Transverse colon (tissue), 4 donors: Measurements from ENCODE around the gene TMEM164. TPM values are rescaled to one million over a fixed set of nuclear protein-coding genes. Genes with fewer than 3 reads are reported as not detected.

Experiments
- DNase-seq: peaks from one replicate; pipeline ENCODE4 v3.0.0-alpha.2; 2019
- H3K27ac ChIP-seq, 4 donors: fragments of 200-600 bp; sonication (generic); 2 replicates each; pipeline ENCODE4 v1.5.1; 2016 to 2018; ENCODE audit warnings: inconsistent platforms in 4 of 4
- H3K27me3 ChIP-seq: fragments of 200-600 bp; sonication (generic); 2 replicates; pipeline ENCODE4 v1.5.1; 2017; ENCODE audit warnings: inconsistent platforms
- H3K36me3 ChIP-seq, 4 donors: fragments of 200-600 bp; sonication (generic); 2 replicates each; pipeline ENCODE4 v1.5.1; 2017 to 2019; ENCODE audit warnings: inconsistent platforms in 4 of 4
- H3K4me1 ChIP-seq, 4 donors: fragments of 200-600 bp; sonication (generic); 2 replicates each; pipeline ENCODE4 v1.5.1; 2017 to 2020; ENCODE audit warnings: inconsistent platforms in 4 of 4
- H3K4me3 ChIP-seq, 4 donors: fragments of 200-600 bp; sonication (generic); 1 replicate in 1 of 4; 2 replicates in 3 of 4; pipeline versions ENCODE4 v1.5.1 to v1.6.1; 2017 to 2019; ENCODE audit warnings: inconsistent platforms in 4 of 4
- H3K9me3 ChIP-seq, 2 donors: fragments of 200-600 bp; sonication (generic); 2 replicates each; pipeline ENCODE4 v1.5.1; 2017 to 2019; ENCODE audit warnings: inconsistent platforms in 2 of 2
- CTCF ChIP-seq, 5 experiments: fragments of 200-600 bp in 3 of 5; fragments of 450-650 bp in 2 of 5; sonication (generic) in 3 of 5; IDR thresholded peaks; 1 replicate in 2 of 5; 2 replicates in 3 of 5; pipeline ENCODE4 v1.5.1; 2016 to 2017; ENCODE audit warnings: antibody characterized with exemption in 5 of 5, inconsistent platforms in 3 of 5, mild to moderate bottlenecking in 2 of 5, moderate library complexity in 1 of 5
- EP300 ChIP-seq: sonication (generic); formaldehyde crosslinking; IDR thresholded peaks from one replicate; pipeline ENCODE4 v1.6.1; 2017; ENCODE audit warnings: antibody characterized with exemption, low read depth
- POLR2A ChIP-seq: fragments of 450-650 bp; IDR thresholded peaks from one replicate; pipeline ENCODE4 v1.6.1; 2016; ENCODE audit warnings: antibody characterized with exemption, mild to moderate bottlenecking, moderate library complexity
- POLR2AphosphoS5 ChIP-seq, 3 donors: sonication (generic); formaldehyde crosslinking; IDR thresholded peaks; one replicate each; pipeline ENCODE4 v1.6.1; 2016; ENCODE audit warnings: antibody characterized with exemption in 3 of 3
- WGBS, 2 donors: methylation state at CpG; one replicate each; pipeline ENCODE4 v1.1.5; 2018; ENCODE audit warnings: low coverage in 1 of 2; 5-methylcytosine and 5-hydroxymethylcytosine counted together
- in situ Hi-C, 4 donors: fragments of 200-750 bp; cut with MboI; loops; one replicate each; pipeline versions ENCODE4 v1.15.0 to v1.15.1; 2017; ENCODE audit warnings: low sequenced_read_pairs in 3 of 4, low pct_ligation_motif_present in 1 of 4, low pct_unique_long_range_greater_than_20kb in 1 of 4
- intact Hi-C: fragments of 100-400 bp; cut with DNase I; formaldehyde crosslinking; loops from one replicate; pipeline ENCODE4 v1.15.1; 2023; ENCODE audit warnings: low total_unique reads
- total RNA-seq, 4 donors: library from RNA; depleted of rRNA; stranded (reverse); fragments of >200 nt; gene quantifications; one replicate each; pipeline ENCODE4 v1.1.0, GENCODE V29; 2016

TMEM164 gene
- total RNA-seq, 4 donors from 2014 or later = 19.5 to 112 (median 91.3) TPM

- in situ Hi-C loops (no loop called here), intact Hi-C loops (no loop called here)
- H3K4me1 ChIP-seq = peaks cover 0 to 2% (median 0%) of the 10 kb centered on the region in 4 donors
- H3K27ac ChIP-seq = no peak overlapping the region
- no peak for DNase-seq
- WGBS, 2 donors = 95% methylated on average over 1 of the region's 1 CpG; no CpG with 5 or more reads in 1 of the 2 donors
- H3K9me3 ChIP-seq = no peaks in the 10 kb centered on the region
- no peak for TF ChIP-seq POLR2AphosphoS5 (IDR thresholded peaks at IDR 0.05)
- no peak for TF ChIP-seq CTCF (IDR thresholded peaks at IDR 0.05)
- TF ChIP-seq POLR2A = no peak
- no peak for TF ChIP-seq EP300
- no peaks in the 10 kb centered on the region for H3K36me3 ChIP-seq
- no peak overlapping the region for H3K4me3 ChIP-seq
- H3K27me3 ChIP-seq = no peaks in the 10 kb centered on the region
Observed at GRCh38 chrX:110046971-110047370, 44.1 kb downstream of the TMEM164 start.

- intact Hi-C loops = no loop called here
- in situ Hi-C loops = no loop called here
- Histone ChIP-seq H3K36me3 (no peaks in the 10 kb centered on the region), H3K9me3 (no peaks in the 10 kb centered on the region), H3K4me1 (no peaks in the 10 kb centered on the region), H3K4me3 (no peak overlapping the region), H3K27ac (no peak overlapping the region), H3K27me3 (no peaks in the 10 kb centered on the region)
- no peak for DNase-seq
- no peak for TF ChIP-seq EP300
- no peak for TF ChIP-seq CTCF (IDR thresholded peaks at IDR 0.05)
- no peak for TF ChIP-seq POLR2AphosphoS5 (IDR thresholded peaks at IDR 0.05)
- no peak for TF ChIP-seq POLR2A
- WGBS, 2 donors = 50% methylated on average over 1 of the region's 1 CpG; no CpG with 5 or more reads in 1 of the 2 donors
Observed at GRCh38 chrX:110049096-110049495, 46.2 kb downstream of the TMEM164 start.

GRCh38 chrX:110050386-110050785, 47.5 kb downstream of the TMEM164 start:
- H3K27ac ChIP-seq = no peak overlapping the region
- H3K4me3 ChIP-seq = no peak overlapping the region
- no peaks in the 10 kb centered on the region for H3K4me1 ChIP-seq
- DNase-seq = no peak
- H3K9me3 ChIP-seq = no peaks in the 10 kb centered on the region
- TF ChIP-seq POLR2AphosphoS5 (IDR thresholded peaks at IDR 0.05) (no peak), POLR2A (no peak), EP300 (no peak), CTCF (IDR thresholded peaks at IDR 0.05) (no peak)
- intact Hi-C loops = no loop called here
- no peaks in the 10 kb centered on the region for H3K36me3 ChIP-seq
- WGBS, 2 donors = 71% methylated on average over 2 of the region's 2 CpGs; no CpG with 5 or more reads in 1 of the 2 donors
- H3K27me3 ChIP-seq = no peaks in the 10 kb centered on the region
- in situ Hi-C loops = no loop called here

GRCh38 chrX:110050901-110051300, 48.0 kb downstream of the TMEM164 start:
- in situ Hi-C loops = no loop called here
- WGBS, 2 donors = 73% methylated on average over 2 of the region's 2 CpGs; no CpG with 5 or more reads in 1 of the 2 donors
- intact Hi-C loops = no loop called here
- TF ChIP-seq POLR2A (no peak), EP300 (no peak), CTCF (IDR thresholded peaks at IDR 0.05) (no peak), POLR2AphosphoS5 (IDR thresholded peaks at IDR 0.05) (no peak)
- Histone ChIP-seq H3K27me3 (no peaks in the 10 kb centered on the region), H3K4me3 (no peak overlapping the region), H3K4me1 (no peaks in the 10 kb centered on the region), H3K27ac (no peak overlapping the region), H3K9me3 (no peaks in the 10 kb centered on the region), H3K36me3 (no peaks in the 10 kb centered on the region)
- DNase-seq = no peak
